ENCODE measurements around the gene ZNF222.

GRCh38 chr19:44066305-44066704 lies 41.1 kb downstream of the ZNF222 start:
- no peak for TF ChIP-seq FOXK2 (IDR thresholded peaks at IDR 0.05)
- TF ChIP-seq ELF4 (IDR thresholded peaks at IDR 0.05), result no peak
- no peak for TF ChIP-seq SP1 (IDR thresholded peaks at IDR 0.05)
- no peak for TF ChIP-seq ARNT (IDR thresholded peaks at IDR 0.05)
- TF ChIP-seq SUZ12 (IDR thresholded peaks at IDR 0.05), result no peak
- TF ChIP-seq HDGF (IDR thresholded peaks at IDR 0.05; ENCODE audit: borderline replicate concordance), result no peak
- no peak for TF ChIP-seq FOXM1 (IDR thresholded peaks at IDR 0.05; ENCODE audit: borderline replicate concordance)
- no peak for TF ChIP-seq FOXA1 (IDR thresholded peaks at IDR 0.05)
- TF ChIP-seq CTBP1 (IDR thresholded peaks at IDR 0.05; ENCODE audit: borderline replicate concordance), result no peak

All from HEK293T (cell line).